Measurements from ENCODE around the gene GIN1. TPM values are rescaled to one million over a fixed set of nuclear protein-coding genes. Genes with fewer than 3 reads are reported as not detected.

GIN1 gene
- total RNA-seq, 4 donors from 2014 or later = 4.4 to 10.4 (median 7.2) TPM

DNA sequence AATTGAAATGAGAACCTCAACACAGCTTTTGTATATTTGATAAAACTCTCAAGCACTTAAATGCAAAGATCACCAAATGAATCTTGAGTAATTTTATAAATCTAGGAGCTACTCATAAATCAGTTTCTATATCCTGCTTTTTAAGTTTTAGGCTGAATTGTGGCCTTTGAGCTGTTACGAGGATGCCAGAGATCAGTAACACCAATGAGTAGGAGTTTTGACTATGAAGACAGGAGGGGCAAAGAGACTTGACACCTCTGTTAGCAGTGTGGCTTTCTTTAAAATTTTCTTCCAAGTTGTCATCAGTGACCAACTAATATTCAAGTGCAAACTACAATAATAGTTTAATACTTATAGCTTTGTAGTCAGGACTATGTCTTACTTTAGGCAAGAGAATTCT, 12.7 kb upstream of the GIN1 start:
- no peak for DNase-seq (ENCODE audit: extremely low spot score)
- Histone ChIP-seq H3K4me1 (no peaks in the 10 kb centered on the region), H3K4me3 (no peak overlapping the region), H3K27me3 (no peaks in the 10 kb centered on the region), H3K9me3 (no peaks in the 10 kb centered on the region), H3K36me3 (peaks cover 0 to 24% (median 21%) of the 10 kb centered on the region in 4 donors), H3K27ac (replicated peaks in 1 of 4) (no peak overlapping the region)
- intact Hi-C loops (cut with DNase I) = no loop called here
- TF ChIP-seq CTCF (IDR thresholded peaks at IDR 0.05) (no peak), EP300 (IDR thresholded peaks at IDR 0.05) (no peak), POLR2A (IDR thresholded peaks at IDR 0.05; ENCODE audit: low read depth) (no peak), POLR2AphosphoS5 (IDR thresholded peaks at IDR 0.05) (no peak)
- WGBS = 81% methylated on average over 1 of the region's 1 CpG

DNA sequence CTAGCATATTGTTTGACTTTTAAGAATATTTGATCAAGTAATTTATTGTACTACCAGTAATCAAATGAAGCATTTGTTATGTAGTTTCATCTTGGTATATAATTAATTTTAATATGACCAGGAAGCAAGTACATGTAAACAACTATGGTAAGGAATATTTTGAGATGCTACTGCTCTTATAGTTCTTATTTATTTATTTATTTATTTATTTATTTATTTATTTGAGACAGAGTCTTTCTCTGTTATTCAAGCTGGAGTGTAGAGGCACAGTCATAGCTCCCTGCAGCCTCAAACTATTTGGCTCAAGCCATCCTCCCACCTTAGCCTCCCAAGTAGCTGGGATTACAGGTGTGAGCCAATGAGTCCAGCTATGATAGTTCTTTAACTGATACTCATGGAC, 8.3 kb upstream of the GIN1 start:
- H3K27ac ChIP-seq (replicated peaks in 1 of 4) = no peak overlapping the region
- peaks cover 0 to 4% (median 0%) of the 10 kb centered on the region in 4 donors for H3K4me1 ChIP-seq
- intact Hi-C loops (cut with DNase I) = loop anchor here (10.0 kb wide), 1 partner anchor 373 kb away; the partner anchor contains the start of gene PAM
- no peak overlapping the region for H3K4me3 ChIP-seq
- TF ChIP-seq EP300 (IDR thresholded peaks at IDR 0.05) (no peak), POLR2A (IDR thresholded peaks at IDR 0.05; ENCODE audit: low read depth) (no peak), POLR2AphosphoS5 (IDR thresholded peaks at IDR 0.05) (no peak), CTCF (IDR thresholded peaks at IDR 0.05) (no peak)
- H3K9me3 ChIP-seq = no peaks in the 10 kb centered on the region
- H3K27me3 ChIP-seq = no peaks in the 10 kb centered on the region
- no peaks in the 10 kb centered on the region for H3K36me3 ChIP-seq
- no peak for DNase-seq (ENCODE audit: extremely low spot score)

DNA sequence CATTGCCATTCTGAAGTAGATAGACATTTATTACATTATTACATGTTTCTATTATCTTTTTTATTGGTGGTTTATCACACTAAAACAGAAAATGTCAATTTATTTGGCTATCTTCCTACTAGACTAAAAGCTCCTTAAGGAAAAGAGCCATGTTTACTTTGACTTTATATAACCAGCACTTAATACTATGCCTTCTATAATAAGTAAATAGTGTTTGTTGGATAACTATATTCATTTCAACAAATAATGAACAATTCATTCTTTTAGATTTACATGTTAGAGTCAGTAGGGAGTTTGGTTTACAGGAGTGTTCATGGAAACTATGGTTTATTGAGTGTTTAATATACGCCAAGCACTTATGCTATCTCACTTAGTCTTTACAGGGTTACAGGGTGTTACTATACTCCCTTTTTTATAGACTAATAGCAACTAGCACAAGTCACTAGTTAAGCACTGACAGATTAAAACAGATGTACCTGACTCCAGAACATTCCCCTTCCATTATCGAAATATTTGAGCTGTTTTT, 7.4 kb upstream of the GIN1 start:
- H3K27ac ChIP-seq (replicated peaks in 1 of 4) = no peak overlapping the region
- H3K4me3 ChIP-seq = no peak overlapping the region
- no peak for DNase-seq (ENCODE audit: extremely low spot score)
- intact Hi-C loops (cut with DNase I) = loop anchor here (10.0 kb wide), 1 partner anchor 373 kb away; the partner anchor contains the start of gene PAM
- H3K4me1 ChIP-seq = peaks cover 0 to 8% (median 5%) of the 10 kb centered on the region in 4 donors
- H3K9me3 ChIP-seq = no peaks in the 10 kb centered on the region
- H3K27me3 ChIP-seq = no peaks in the 10 kb centered on the region
- TF ChIP-seq EP300 (IDR thresholded peaks at IDR 0.05) (no peak), POLR2AphosphoS5 (IDR thresholded peaks at IDR 0.05) (no peak)
- no peaks in the 10 kb centered on the region for H3K36me3 ChIP-seq
- WGBS = 97% methylated on average over 2 of the region's 2 CpGs

- WGBS = 90% methylated on average over 5 of the region's 5 CpGs
- intact Hi-C loops (cut with DNase I) = loop anchor here (10.0 kb wide), 1 partner anchor 372 kb away; the partner anchor contains the start of gene PAM
- no peak for DNase-seq (ENCODE audit: extremely low spot score)
Measured at GRCh38 chr5:103126557-103126956, 6.6 kb upstream of the GIN1 start.

DNA sequence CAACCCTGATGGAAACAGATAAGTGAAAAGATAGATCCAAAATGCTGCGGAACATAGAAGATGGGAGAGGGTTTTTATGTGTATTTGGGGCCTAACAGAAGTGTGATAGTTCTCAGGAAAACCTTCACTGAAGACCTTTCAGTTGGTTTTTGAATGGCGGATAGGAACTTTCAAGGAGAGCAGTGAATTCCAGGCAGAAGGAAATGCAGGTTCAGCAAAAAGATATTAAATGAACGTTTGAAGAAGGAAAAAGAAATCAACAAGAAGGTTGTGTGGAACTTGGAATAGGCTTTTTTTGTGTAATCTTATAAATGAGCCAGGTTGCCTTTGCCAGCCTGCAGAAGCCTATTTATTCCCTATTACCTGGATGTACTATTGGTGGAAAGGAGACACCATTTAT, 2.3 kb upstream of the GIN1 start:
- Histone ChIP-seq H3K9me3 (no peaks in the 10 kb centered on the region), H3K4me3 (no peak overlapping the region), H3K4me1 (peaks cover 4 to 41% (median 38%) of the 10 kb centered on the region in 4 donors), H3K27me3 (no peaks in the 10 kb centered on the region), H3K27ac (replicated peaks in 1 of 4) (no peak overlapping the region), H3K36me3 (no peaks in the 10 kb centered on the region)
- DNase-seq (ENCODE audit: extremely low spot score) = no peak
- TF ChIP-seq CTCF (IDR thresholded peaks at IDR 0.05) = no peak
- no peak for TF ChIP-seq POLR2AphosphoS5 (IDR thresholded peaks at IDR 0.05)
- TF ChIP-seq POLR2A (IDR thresholded peaks at IDR 0.05; ENCODE audit: low read depth) = no peak
- no peak for TF ChIP-seq EP300 (IDR thresholded peaks at IDR 0.05)
- intact Hi-C loops (cut with DNase I) = loop anchor here (10.0 kb wide), 1 partner anchor 367 kb away; the partner anchor contains the start of gene PAM
- 61% methylated on average over 3 of the region's 3 CpGs for WGBS

More at GRCh38 chr5:103126557-103126956, 6.6 kb upstream of the GIN1 start:
- no peaks in the 10 kb centered on the region for H3K36me3 ChIP-seq
- H3K4me1 ChIP-seq = peaks cover 2 to 16% (median 13%) of the 10 kb centered on the region in 4 donors
- no peak overlapping the region for H3K27ac ChIP-seq (replicated peaks in 1 of 4)
- H3K4me3 ChIP-seq = no peak overlapping the region
- no peaks in the 10 kb centered on the region for H3K9me3 ChIP-seq
- TF ChIP-seq POLR2A (IDR thresholded peaks at IDR 0.05; ENCODE audit: low read depth) (no peak), POLR2AphosphoS5 (IDR thresholded peaks at IDR 0.05) (no peak), CTCF (IDR thresholded peaks at IDR 0.05) (no peak), EP300 (IDR thresholded peaks at IDR 0.05) (no peak)
- H3K27me3 ChIP-seq = no peaks in the 10 kb centered on the region
